ENCODE measurements around the gene FAM114A2.

- TF ChIP-seq SUZ12 (IDR thresholded peaks at IDR 0.05; ENCODE audit: extremely low read depth, insufficient read depth, insufficient read length) (no peak), ZNF274 (IDR thresholded peaks at IDR 0.05; ENCODE audit: low read depth, low read length) (no peak)
Measured at GRCh38 chr5:154015071-154015693, 23.5 kb downstream of the FAM114A2 start.

All from NT2/D1 (cell line).